NCI-H1694 treated with DMSO at 0.1 percent for 48 hours (cell line): ENCODE results near the gene NHLRC2.

ENCODE experiments used
- DNase-seq: peaks from one replicate; lab custom pipeline; 2025; lab: John Stamatoyannopoulos, UW

NHLRC2 gene

GRCh38 chr10:113908236-113908635 lies 53.8 kb downstream of the NHLRC2 start:
- DNase-seq, result no peak

GRCh38 chr10:113911113-113911512 lies 56.7 kb downstream of the NHLRC2 start:
- DNase-seq, result no peak

GRCh38 chr10:113911839-113912238 lies 57.4 kb downstream of the NHLRC2 start:
- no peak for DNase-seq

GRCh38 chr10:113912582-113912981 lies 58.1 kb downstream of the NHLRC2 start:
- DNase-seq, result no peak

GRCh38 chr10:113914956-113915355 lies 60.5 kb downstream of the NHLRC2 start:
- no peak for DNase-seq

GRCh38 chr10:113915540-113915939 lies 61.1 kb downstream of the NHLRC2 start:
- no peak for DNase-seq

GRCh38 chr10:113916053-113916452 lies 61.6 kb downstream of the NHLRC2 start:
- no peak for DNase-seq

GRCh38 chr10:113917636-113918035 lies 63.2 kb downstream of the NHLRC2 start:
- no peak for DNase-seq

GRCh38 chr10:113920114-113920513 lies 65.7 kb downstream of the NHLRC2 start:
- DNase-seq, result no peak

GRCh38 chr10:113920875-113921274 lies 66.4 kb downstream of the NHLRC2 start:
- DNase-seq, result no peak

GRCh38 chr10:113921561-113922370 lies 67.3 kb downstream of the NHLRC2 start:
- DNase-seq, result no peak

GRCh38 chr10:113922787-113923570 lies 68.5 kb downstream of the NHLRC2 start:
- DNase-seq, result no peak

GRCh38 chr10:113924186-113924585 lies 69.7 kb downstream of the NHLRC2 start:
- DNase-seq, result no peak

- DNase-seq, result no peak
Measured at GRCh38 chr10:113924664-113925063, 70.2 kb downstream of the NHLRC2 start.

- no peak for DNase-seq
Measured at GRCh38 chr10:113927440-113927839, 73.0 kb downstream of the NHLRC2 start.

- DNase-seq, result no peak
Measured at GRCh38 chr10:113928830-113929229, 74.4 kb downstream of the NHLRC2 start.

- DNase-seq, result no peak
Measured at GRCh38 chr10:113929522-113929921, 75.1 kb downstream of the NHLRC2 start.

- no peak for DNase-seq
Measured at GRCh38 chr10:113930482-113931057, 76.1 kb downstream of the NHLRC2 start.

GRCh38 chr10:113932854-113933253 lies 78.4 kb downstream of the NHLRC2 start:
- no peak for DNase-seq

GRCh38 chr10:113933894-113934532 lies 79.6 kb downstream of the NHLRC2 start:
- DNase-seq, result no peak

GRCh38 chr10:113937258-113937657 lies 82.8 kb downstream of the NHLRC2 start:
- no peak for DNase-seq

GRCh38 chr10:113937756-113938155 lies 83.3 kb downstream of the NHLRC2 start:
- no peak for DNase-seq
